SK-N-SH (cell line): ENCODE data around the gene ADRA1B.
A peak's percentile ranks its signal among the peaks of the same experiment; 100 is the strongest.

ENCODE experiments used
- EP300 ChIP-seq, 2 experiments: IDR thresholded peaks; 2 replicates each; pipeline versions ENCODE4 v1.4.0 to v1.6.1; 2012; ENCODE audit warnings: borderline replicate concordance in 1 of 2, low read depth in 1 of 2, low read length in 1 of 2
- POLR2AphosphoS5 ChIP-seq: IDR thresholded peaks from 2 replicates; pipeline ENCODE4 v1.6.1; 2012; ENCODE audit warnings: low read depth, low read length
- RAD21 ChIP-seq: IDR thresholded peaks from 2 replicates; pipeline ENCODE4 v1.6.1; 2012; ENCODE audit warnings: mild to moderate bottlenecking, low read length
- RCOR1 ChIP-seq: fragments of 150-350 bp; IDR thresholded peaks from 2 replicates; pipeline ENCODE4 v1.6.1; 2017; ENCODE audit warnings: antibody characterized with exemption, low read length
- RFX5 ChIP-seq: IDR thresholded peaks from 2 replicates; pipeline ENCODE4 v1.6.1; 2012; ENCODE audit warnings: mild to moderate bottlenecking, improper control_type of control experiment, low read length
- RXRA ChIP-seq: IDR thresholded peaks from 2 replicates; pipeline ENCODE4 v1.4.0; 2012; ENCODE audit warnings: low read depth, mild to moderate bottlenecking, borderline replicate concordance
- TCF12 ChIP-seq: IDR thresholded peaks from 2 replicates; pipeline ENCODE4 v1.4.0; 2012
- USF1 ChIP-seq: IDR thresholded peaks from 2 replicates; pipeline ENCODE4 v1.4.0; 2012; ENCODE audit warnings: low read depth, borderline replicate concordance
- ZBTB33 ChIP-seq: IDR thresholded peaks from 2 replicates; pipeline ENCODE4 v1.4.0; 2012; ENCODE audit warnings: low read depth, borderline replicate concordance

GRCh38 chr5:159911349-159911748 lies 4.9 kb upstream of the ADRA1B start:
- TF ChIP-seq RFX5 (no peak), ZBTB33 (no peak), POLR2AphosphoS5 (no peak), USF1 (no peak), RCOR1 (no peak), RAD21 (no peak), RXRA (no peak), TCF12 (0 out of 2 replicates have a peak, but pooled peaks have one; percentile 3), EP300 (IDR thresholded peaks at IDR 0.05; ENCODE audit: borderline replicate concordance in 1 of 2, low read depth in 1 of 2, low read length in 1 of 2) (no peak)
